Measurements from ENCODE around the gene CBX8.
A peak's percentile ranks its signal among the peaks of the same experiment; 100 is the strongest.
"Not testable (repeated sequence)": the region's sequence is repeated elsewhere in the genome, so short reads cannot be mapped to it uniquely, and the experiment has no call there.

CBX8 gene

DNA sequence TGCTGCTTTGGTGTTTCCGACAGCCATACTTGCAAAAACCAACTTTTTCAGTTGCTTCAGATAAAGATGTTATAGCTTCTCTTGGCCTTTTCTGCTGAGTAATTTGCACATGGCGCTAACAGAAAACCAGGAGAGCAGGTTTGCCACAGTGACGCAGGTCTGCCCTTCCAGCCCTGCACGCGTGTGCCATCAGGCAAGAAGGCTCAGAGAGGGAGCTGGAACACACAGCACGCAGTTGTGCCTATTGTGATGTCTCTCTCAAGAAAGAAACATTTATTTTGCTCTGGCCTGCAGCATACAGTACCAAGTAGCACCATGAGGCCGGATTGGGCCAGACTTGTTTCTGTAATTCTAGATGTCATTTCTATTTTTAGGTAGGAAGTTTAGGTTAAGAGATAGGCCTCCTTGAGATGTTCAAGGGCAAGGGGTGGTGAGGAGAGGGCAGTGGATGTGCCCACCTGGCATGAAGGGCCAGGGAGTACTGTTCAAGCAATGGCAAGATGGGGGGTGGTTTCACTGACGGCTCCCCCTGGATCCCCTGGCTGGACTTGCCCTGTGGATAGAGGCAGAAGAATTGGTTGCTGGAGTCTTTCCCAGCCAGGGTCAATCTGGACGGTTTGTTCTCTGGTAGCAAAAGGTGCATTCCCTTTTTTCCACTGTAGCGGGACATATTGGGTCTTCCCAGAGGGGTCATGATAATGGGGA, 17.1 kb downstream of the CBX8 start:
- no peak for DNase-seq (ENCODE audit: low read depth in 2 of 3, low spot score in 2 of 3)

DNA sequence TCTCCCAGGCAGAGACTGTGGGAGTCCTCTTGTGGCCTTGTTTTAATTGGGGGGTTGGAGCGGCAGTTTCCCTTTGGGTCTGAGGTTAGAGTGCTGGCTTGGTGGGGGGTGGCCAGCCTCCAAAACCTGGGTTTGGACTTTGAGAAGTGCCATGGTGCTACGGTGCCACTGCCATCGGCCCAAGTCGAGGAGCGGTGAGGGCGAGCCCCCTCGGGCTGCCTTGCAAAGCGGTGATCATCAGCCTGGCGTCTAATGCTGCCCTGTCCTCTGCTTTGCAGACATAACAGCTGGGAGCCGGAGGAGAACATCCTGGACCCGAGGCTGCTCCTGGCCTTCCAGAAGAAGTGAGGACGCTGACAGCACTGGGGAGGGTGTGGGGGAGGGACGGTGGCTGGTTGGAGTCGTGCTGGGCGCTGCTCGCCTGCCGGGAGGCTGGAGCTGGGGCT, 17.8 kb downstream of the CBX8 start:
- DNase-seq (ENCODE audit: low read depth in 2 of 3, low spot score in 2 of 3) = no peak

DNA sequence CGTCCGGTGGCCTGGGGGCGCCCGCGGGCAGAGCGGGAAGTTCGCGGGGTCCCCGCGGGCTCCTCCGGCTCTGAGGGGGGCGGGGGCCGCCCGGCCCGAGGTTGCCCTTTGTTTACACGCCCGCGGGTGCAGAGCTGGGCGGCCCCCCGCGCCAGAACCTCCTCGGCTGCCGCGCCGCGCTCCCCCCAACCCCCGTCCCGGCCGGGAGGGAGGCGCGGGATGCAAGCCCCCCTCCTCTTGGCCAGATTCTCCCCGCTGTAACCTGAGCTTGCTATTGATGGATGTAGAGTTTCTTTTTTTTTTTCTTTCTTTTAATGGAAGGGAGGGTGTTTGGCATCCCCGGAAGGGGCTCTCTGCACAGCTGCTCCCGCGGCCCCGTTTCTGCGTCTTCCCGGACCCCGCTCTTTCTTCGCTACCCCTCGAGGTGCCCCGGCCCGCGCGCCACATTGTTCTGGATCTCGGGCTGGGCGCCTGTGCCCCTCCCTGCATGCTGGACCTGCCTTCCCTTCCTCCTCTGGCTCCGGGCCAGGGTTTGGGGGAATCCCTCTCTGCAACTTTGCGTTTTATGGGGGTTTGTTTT, 18.3 kb downstream of the CBX8 start:
- DNase-seq (ENCODE audit: low read depth in 2 of 3, low spot score in 2 of 3) = no peak

DNA sequence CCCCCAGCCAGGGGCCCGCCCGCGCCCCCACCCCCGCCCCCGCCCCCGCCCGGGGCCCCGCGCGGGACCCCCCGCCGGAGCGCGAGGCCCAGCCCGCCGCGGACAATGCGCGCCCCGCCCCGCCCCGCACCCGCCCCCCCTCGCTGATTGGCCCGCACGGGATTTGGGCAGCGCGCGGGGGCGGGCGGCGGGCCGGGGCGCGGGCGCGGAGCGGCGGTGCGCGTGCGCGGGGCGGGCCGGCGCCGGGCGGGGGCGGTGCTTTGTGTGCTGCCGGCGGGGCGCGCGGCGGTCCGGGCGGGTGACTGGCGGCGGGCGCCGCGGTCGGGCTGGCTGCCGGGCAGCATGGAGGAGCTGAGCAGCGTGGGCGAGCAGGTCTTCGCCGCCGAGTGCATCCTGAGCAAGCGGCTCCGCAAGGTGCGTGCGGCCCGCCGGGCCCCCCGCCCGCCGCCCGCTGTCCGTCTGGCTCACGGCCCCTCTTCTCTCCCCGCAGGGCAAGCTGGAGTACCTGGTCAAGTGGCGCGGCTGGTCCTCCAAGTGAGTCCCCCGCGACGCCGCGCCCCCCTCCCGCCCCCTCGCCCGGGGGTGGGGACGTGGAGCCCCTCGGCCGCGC, 18.9 kb downstream of the CBX8 start, which contains the start of gene CBX2:
Gene CBX2 (plus strand): TSS at position 255 of the 610 bp plus-strand sequence. CDS start 88 bp downstream, at position 343.
- peak in 2 of 3 experiments; percentile 45 to 61 for DNase-seq (ENCODE audit: low read depth in 2 of 3, low spot score in 2 of 3)

DNA sequence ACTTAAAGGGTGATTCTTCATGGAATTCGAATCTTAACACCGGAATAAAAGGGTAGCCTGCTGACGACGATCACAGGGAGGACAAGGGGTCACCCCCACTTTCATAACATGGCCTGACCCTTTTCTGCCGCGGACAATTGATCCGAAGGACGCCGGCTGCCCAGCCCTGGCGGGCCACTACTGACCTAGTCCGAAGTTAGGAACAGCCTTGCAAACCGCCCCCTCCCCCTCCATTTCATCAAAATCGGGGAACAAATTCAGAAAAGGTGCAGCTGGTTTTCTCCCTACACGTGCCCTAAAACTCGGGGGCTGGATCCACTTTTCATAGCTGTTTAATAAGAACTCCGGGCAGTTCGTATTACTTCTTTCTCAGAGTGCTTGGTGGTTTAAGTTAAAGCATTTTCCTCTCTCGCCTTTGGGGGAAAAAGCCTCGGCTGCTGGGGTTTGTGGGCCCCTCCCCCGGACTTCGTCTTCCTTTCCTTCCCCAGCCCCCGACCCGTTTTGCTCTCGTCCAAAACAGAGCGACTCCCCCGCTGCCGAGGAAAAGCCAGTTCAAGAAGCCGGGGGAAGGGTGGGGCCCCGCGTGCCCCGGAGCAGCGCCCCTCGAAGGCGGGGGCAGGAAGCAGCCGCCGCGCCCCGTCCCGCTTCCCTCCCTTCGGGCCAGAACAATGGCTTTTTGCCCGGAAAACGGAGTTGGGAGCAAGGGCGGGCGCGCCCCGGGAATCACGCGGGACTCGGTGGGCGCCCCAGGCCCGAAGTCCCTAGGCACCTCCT, 19.6 kb downstream of the CBX8 start:
- no peak for DNase-seq (ENCODE audit: low read depth in 2 of 3, low spot score in 2 of 3)

DNA sequence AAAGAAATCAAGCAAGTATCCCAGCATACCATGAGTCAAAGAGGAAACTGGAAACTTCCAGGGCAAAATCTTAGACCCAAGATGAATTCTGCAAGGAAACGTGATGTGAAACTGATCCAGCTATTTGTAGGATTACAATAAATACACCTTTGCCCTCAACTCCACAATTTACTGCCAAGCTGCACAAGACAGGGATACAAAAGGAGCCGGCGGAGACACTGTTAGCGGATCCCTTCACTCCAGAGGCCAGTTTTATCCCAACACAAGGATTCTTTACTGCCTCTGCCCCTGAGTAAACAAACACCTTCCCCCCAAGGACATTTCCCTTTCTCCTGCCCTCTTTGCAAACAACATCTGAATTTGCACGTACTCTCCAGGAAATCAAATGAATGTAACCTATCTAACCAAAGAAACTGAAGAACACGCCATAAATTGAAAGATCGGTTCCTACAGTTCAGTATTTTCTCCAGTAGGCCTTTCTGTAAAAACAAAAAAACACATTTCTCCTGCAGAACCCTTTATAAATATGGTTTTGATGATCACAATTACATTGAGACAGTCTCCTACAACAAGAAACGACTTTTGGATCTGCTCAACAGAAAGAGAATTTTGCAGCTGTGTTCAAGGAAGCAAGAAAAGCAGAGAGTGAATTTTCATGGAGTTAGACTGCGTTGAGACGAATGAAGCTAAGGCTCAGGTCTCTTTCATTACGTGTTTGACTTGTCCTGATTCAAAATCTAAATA, 20.3 kb downstream of the CBX8 start:
- no peak for DNase-seq (ENCODE audit: low read depth in 2 of 3, low spot score in 2 of 3)

DNA sequence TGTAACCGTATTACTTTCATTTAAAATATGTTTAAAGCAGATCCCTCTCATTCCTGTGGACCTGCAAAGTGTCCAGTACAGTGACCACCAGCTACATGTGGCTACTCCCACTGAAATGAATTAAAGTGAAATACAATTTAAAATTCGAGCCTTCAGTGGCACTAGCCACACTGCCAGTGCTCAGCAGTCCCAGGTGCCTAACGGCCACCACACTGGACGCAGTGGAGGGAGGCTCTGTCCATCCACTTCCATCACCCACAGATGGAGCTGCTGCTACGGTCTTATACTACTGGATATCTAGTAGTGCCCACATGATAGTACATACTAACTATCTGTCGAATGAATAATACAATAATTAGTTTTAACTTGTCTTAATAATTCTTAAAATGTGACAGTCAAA, 21.2 kb downstream of the CBX8 start:
- DNase-seq (ENCODE audit: low read depth in 2 of 3, low spot score in 2 of 3) = no peak

DNA sequence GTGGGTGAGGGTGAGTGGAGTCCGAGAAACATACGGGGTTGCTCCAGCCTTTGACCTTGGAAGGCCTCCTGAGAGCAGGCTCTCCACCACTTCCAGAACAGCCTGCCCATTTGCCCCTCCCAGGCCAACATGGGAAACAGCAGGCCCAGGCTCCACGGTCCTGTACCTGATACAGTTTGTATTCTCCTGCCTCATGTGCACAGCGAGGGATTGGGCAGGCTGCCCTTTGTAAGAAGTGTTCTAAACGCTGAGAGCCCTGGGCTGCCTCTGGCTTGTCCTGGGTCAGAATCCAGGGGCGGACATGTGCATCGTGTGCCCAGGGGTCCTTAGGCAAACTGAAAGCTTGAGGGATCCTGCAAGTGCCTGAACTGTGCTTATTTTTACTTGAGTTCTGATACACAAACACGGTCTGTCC, 22.3 kb downstream of the CBX8 start:
- DNase-seq (ENCODE audit: low read depth in 2 of 3, low spot score in 2 of 3) = no peak

DNA sequence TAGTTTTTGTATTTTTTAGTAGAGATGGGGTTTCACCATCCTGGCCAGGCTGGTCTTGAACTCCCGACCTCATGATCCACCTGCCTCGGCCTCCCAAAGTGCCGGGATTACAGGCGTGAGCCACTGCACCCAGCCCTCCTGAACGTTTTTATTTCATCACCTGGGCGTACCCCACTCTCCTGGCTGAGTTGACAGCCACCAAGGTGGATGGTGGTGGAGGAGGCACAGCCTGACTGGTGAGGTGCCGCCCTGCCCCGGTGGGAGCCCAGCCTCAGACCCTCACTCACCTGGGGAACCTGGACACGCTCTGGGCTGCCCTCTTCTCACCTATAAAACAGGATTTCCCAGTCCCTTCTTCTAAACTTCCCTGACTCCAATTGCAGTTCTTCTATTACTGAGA, 24.2 kb downstream of the CBX8 start:
- not testable (repeated sequence) for DNase-seq (ENCODE audit: low read depth in 2 of 3, low spot score in 2 of 3)

DNA sequence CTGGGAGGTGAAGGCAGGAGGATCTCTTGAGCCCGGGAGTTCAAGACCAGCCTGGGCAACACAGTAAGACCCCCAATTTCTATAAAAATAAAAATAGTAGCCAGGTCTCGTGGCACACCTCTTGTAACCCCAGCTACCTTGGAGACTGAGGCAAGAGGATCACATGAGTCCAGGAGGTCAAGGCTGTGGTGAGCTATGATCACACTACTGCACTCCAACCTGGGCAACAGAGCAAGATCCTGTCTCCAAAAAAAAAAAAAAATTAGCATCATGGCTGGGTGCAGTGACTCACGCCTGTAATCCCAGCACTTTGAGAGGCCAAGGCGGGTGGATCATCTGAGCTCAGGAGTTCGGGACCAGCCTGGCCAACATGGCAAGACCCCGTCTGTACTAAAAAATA, 25.6 kb downstream of the CBX8 start:
- DNase-seq (ENCODE audit: low read depth in 2 of 3, low spot score in 2 of 3) = no peak

DNA sequence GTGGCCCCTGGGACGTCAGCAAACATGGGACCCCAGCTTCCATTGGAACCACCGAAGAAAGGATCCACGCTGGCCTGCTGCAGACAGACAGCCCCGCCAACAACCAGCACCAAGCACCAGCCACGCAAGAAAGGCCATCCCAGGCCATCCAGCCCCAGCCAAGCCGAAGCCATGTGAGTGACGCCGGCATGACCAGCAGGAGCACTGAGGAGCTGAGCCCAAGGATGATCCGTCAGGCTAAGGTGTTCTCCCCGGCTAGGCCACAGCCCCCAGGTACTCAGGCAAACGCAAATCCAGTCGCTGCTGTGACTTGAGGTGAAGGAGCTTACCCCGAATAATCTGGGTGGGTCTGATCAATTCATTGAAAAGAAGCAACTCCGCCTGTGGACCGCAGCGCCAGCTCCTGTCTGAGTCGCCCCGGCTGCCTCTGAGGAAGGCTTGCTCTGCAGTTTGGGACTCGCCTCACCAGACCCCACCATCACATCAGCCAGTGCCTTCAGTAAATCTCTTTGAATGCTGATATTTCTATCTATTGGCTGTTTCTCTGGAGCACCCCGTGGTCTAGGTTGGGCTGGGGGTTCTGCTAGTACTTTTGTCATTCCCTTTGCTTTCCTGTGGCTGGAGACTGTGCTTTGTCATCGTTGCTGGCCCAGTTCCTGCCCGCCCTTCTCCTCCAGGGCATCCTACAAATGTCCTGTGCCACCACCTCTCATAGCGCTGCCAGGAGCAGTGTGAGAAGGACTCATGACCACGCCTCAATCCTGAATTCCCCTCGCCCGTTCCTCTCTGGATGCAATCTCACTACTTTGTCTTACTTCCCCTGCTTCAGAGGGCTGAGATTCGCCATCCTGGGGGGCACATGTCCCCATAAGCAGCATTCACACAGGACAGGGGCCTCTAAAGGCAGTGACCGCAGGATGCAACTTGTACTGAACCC, 27.0 kb downstream of the CBX8 start:
- DNase-seq (ENCODE audit: low read depth in 2 of 3, low spot score in 2 of 3) = no peak

DNA sequence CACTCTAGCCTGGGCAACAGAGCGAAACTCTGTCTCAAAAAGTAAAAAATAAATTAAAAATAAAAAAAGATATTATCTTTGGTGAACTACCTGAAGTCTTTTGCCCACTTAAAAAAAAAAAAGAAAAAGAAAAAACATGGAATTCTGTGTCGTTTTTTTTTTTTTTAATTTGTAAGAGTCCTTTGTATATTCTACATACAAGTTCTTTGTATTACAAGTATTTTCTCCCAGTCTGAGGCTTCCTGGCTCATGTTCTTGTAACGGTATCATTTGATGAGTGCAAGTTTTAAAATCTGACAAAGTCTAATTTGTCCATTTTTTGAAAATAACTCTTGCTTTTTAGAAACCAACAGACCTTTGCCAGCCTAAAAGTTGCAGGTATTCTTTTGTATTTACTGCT, 31.2 kb downstream of the CBX8 start:
- no peak for DNase-seq (ENCODE audit: low read depth in 2 of 3, low spot score in 2 of 3)

DNA sequence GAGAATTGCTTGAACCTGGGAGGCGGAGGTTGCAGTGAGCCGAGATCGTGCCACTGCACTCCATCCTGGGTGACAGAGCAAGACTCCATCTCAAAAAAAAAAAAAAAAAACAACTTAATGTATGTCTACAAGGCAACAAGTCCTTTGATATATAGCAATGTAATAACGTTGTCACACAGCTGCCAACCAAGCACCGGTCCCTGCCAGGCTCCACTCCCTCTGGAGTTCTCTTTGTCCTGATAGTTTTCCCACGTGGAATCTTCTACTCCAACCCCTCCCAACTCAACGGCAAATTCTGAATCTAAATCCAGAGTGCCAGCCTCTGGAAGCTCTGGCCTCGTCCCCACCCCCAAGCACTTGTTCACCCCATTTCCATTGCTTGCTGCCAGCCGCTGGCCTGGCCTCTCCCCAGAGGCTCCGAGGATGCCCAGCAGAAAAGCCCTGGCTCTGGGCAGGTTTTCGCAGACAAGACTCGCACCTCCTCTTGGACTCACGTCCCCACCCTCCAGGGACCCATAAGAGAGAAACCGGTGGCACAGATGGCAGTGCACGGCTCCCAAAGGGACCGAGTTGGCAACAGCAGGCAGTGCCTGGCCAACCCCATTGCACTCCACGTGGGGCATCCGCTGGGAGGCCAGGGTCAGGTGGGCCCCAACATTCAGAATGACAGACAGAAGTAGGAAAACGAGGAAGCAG, 34.8 kb downstream of the CBX8 start:
- no peak for DNase-seq (ENCODE audit: low read depth in 2 of 3, low spot score in 2 of 3)

DNA sequence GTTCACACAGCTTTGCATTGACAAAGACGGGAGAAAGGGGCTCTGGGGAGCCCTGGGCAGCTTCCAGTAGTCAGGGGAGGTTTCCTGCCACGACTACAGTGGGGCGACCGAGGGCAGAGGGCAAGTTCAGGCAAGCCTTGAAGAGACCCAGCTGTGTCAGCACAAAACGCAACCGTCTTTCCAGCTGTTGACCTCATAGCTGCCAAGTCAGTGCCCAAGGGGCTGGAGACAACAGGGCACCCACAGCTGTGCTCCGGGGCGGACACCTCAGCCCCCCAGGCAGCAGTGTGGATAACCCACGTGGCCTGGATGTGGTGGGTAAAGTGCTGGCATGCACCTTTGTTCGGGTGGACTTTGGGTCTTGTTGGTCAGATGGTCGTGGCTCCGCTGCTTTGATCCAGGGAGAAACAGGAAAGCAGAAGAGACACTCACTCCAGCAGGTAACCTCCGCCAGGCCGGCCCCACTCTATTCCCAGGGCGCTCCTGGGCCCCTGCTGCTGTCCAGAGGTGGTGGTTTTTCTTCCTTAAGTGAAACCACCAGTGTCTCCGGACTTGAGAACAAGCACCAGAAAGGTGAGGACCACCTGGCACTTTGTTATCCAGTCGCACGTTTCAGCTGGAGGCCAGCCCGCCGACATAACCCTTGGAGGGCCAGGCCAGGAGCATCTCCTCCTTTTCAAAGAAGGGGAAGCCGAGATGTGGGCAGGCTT, 36.5 kb downstream of the CBX8 start:
- DNase-seq (ENCODE audit: low read depth in 2 of 3, low spot score in 2 of 3) = no peak

DNA sequence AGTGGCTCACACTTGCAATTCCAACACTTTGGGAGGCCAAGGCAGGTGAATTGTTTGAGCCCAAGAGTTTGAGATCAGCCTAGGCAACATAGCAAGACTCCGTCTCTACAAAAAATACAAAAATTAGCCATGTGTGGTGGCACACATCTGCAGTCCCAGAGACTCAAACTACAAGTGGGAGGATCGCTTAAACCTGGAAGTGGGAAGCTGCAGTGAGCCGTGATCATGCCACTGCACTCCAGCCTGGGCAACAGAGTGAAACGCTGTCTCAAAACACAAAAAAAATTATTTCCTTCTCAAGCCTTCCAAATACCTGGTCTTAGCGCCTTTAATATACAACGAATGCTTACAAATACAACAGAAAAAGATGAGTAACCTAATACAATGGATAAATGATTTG, 38.6 kb downstream of the CBX8 start:
- DNase-seq (ENCODE audit: low read depth in 2 of 3, low spot score in 2 of 3) = no peak

DNA sequence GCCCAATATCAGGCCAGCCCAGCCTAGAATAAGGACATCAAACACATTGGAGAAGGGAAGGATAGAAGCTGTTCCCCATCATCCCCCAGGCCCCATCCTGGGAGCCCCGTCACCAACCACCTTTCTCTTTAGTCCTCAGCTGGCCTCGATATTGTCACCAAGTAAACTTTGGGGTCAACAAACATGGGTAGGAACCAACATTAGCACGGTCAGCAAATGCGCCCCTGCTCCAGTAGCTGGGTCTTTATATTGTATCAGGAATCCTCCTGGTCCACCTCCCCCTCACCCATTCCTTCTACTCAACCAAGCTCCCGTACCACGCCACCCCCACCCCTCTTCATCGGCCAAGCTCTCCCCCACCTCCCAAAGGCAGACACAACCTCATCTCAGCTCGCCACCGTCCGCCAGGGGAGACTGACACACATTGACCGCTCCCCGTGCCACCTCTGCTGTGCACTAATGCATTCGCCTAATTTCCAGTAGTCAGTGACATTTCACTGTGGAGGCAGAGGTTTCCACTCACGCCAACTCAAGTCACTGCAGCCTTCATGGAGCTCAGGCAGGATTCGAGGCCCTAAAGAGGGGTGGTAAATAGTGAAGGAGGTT, 39.6 kb downstream of the CBX8 start:
- DNase-seq (ENCODE audit: low read depth in 2 of 3, low spot score in 2 of 3) = no peak

DNA sequence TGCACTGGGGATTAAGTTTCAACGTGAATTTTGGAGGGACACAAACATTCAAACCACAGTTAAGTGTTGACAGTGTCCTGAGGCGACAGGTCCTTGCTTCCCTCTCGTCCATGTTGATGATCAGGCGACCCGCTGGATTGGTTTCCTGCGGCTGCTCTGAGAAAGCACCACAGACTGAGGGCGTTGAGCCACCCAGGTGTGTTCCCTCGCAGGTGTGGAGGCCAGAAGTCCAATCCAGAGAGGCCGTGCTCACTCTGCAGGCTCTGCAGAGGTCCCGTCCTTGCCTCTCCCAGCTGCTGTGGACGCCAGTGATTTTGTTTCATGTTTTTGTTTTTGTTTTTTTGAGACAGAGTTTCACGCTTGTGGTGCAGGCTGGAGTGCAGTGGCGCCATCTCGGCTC, 41.3 kb downstream of the CBX8 start:
- DNase-seq (ENCODE audit: low read depth in 2 of 3, low spot score in 2 of 3) = no peak

DNA sequence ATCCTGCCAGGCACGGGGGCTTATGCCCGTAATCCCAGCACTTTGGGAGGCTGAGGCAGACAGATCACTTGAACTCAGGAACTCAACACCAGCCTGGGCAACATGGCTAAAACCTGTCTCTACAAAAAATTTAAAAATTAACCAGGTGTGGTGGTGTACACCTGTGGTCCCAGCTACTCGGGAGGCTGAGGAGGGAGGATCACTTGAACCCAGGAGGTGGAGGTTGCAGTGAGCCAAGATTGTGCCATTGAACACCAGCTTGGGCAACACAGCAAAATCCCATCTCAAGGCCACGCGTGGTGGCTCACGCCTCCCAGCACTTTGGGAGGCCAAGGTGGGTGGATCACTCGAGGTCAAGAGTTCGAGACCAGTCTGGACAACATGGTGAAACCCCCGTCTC, 42.0 kb downstream of the CBX8 start:
- not testable (repeated sequence) for DNase-seq (ENCODE audit: low read depth in 2 of 3, low spot score in 2 of 3)
